MM.1S (cell line): ENCODE results near the gene NIT2.
"Not testable (repeated sequence)": the region's sequence is repeated elsewhere in the genome, so short reads cannot be mapped to it uniquely, and the experiment has no call there.

ENCODE experiments used
- DNase-seq: peaks from one replicate; pipeline ENCODE4 v3.0.0-alpha.2; 2015
- H2AFZ ChIP-seq: fragments of 300-600 bp; sonication (generic); 2 replicates; pipeline ENCODE4 v1.6.0; 2016; ENCODE audit warnings: antibody characterized with exemption, low read length
- H3F3A ChIP-seq: fragments of 300-600 bp; sonication (generic); 2 replicates; pipeline ENCODE4 v1.6.1; 2016; ENCODE audit warnings: mild to moderate bottlenecking, antibody characterized with exemption, low read length, moderate library complexity, mixed read lengths; ENCODE audit not compliant: insufficient read depth
- H3K27ac ChIP-seq: fragments of 300-600 bp; sonication (generic); 2 replicates; pipeline ENCODE4 v1.5.1; 2016; ENCODE audit warnings: mild to moderate bottlenecking, low read length
- H3K27me3 ChIP-seq: fragments of 300-600 bp; sonication (generic); replicated peaks from 2 replicates; pipeline ENCODE4 v1.6.0; 2016; ENCODE audit warnings: low read length; ENCODE audit not compliant: insufficient read depth
- H3K36me3 ChIP-seq: fragments of 300-600 bp; sonication (generic); replicated peaks from 2 replicates; pipeline ENCODE4 v1.6.1; 2016; ENCODE audit warnings: mild to moderate bottlenecking, low read length, mixed read lengths; ENCODE audit not compliant: insufficient read depth
- H3K4me1 ChIP-seq: fragments of 300-600 bp; sonication (generic); 2 replicates; pipeline ENCODE4 v1.6.1; 2016; ENCODE audit warnings: low read length, mixed read lengths
- H3K4me2 ChIP-seq: fragments of 300-600 bp; sonication (generic); 2 replicates; pipeline ENCODE4 v1.6.0; 2016; ENCODE audit warnings: low read depth, low read length
- H3K4me3 ChIP-seq: fragments of 300-600 bp; sonication (generic); 2 replicates; pipeline ENCODE4 v1.5.1; 2016; ENCODE audit warnings: low read length, mixed read lengths
- H3K79me2 ChIP-seq: fragments of 300-600 bp; sonication (generic); 2 replicates; pipeline ENCODE4 v1.6.1; 2016; ENCODE audit warnings: mixed run types, low read length, mixed read lengths
- H3K9ac ChIP-seq: fragments of 300-600 bp; sonication (generic); 2 replicates; pipeline ENCODE4 v1.6.1; 2016; ENCODE audit warnings: low read length, mixed read lengths
- H3K9me2 ChIP-seq: fragments of 300-600 bp; sonication (generic); replicated peaks from 2 replicates; pipeline ENCODE4 v1.6.1; 2016; ENCODE audit warnings: mild to moderate bottlenecking, low read length, mixed read lengths; ENCODE audit not compliant: insufficient read depth
- H3K9me3 ChIP-seq: fragments of 300-600 bp; sonication (generic); replicated peaks from 2 replicates; pipeline ENCODE4 v1.6.1; 2016; ENCODE audit warnings: mild to moderate bottlenecking, low read length, mixed read lengths; ENCODE audit not compliant: insufficient read depth
- H4K20me1 ChIP-seq: fragments of 300-600 bp; sonication (generic); 2 replicates; pipeline ENCODE4 v1.6.1; 2016; ENCODE audit warnings: mild to moderate bottlenecking, low read length, moderate library complexity, mixed read lengths; ENCODE audit not compliant: insufficient read depth
- CTCF ChIP-seq: fragments of 300-600 bp; sonication (generic); IDR thresholded peaks from 2 replicates; pipeline ENCODE4 v1.5.1; 2016; ENCODE audit warnings: antibody characterized with exemption, low read length, mixed read lengths
- EZH2 ChIP-seq: fragments of 300-600 bp; sonication (generic); optimal IDR thresholded peaks from 2 replicates; pipeline ENCODE3; 2017; ENCODE audit warnings: low read depth, mild to moderate bottlenecking, antibody characterized with exemption, low read length, mixed read lengths
- EZH2phosphoT487 ChIP-seq: fragments of 300-600 bp; sonication (generic); IDR thresholded peaks from 2 replicates; pipeline ENCODE4 v1.6.1; 2018; ENCODE audit warnings: antibody characterized with exemption, low read length

NIT2 gene

GRCh38 chr3:100348727-100349126 lies 14.2 kb downstream of the NIT2 start:
- DNase-seq, result no peak
- H3F3A ChIP-seq, result no peaks in the 10 kb centered on the region
- H4K20me1 ChIP-seq, result no peaks in the 10 kb centered on the region
- H3K4me3 ChIP-seq, result no peak overlapping the region
- H3K9me2 ChIP-seq, result no peaks in the 10 kb centered on the region
- no peaks in the 10 kb centered on the region for H3K27me3 ChIP-seq
- no peaks in the 10 kb centered on the region for H3K9me3 ChIP-seq
- no peak overlapping the region for H3K9ac ChIP-seq
- no peak overlapping the region for H3K4me2 ChIP-seq
- H3K4me1 ChIP-seq, result no peaks in the 10 kb centered on the region
- no peaks in the 10 kb centered on the region for H3K79me2 ChIP-seq
- H3K27ac ChIP-seq, result no peak overlapping the region
- TF ChIP-seq CTCF, result no peak
- TF ChIP-seq EZH2phosphoT487, result no peak
- TF ChIP-seq EZH2, result no peak
- no peak overlapping the region for H2AFZ ChIP-seq
- no peaks in the 10 kb centered on the region; the same call in 1 of the 2 replicates for H3K36me3 ChIP-seq

GRCh38 chr3:100351770-100352169 lies 17.2 kb downstream of the NIT2 start:
- H3K4me2 ChIP-seq, H3K36me3 ChIP-seq, H3K9ac ChIP-seq, H3K79me2 ChIP-seq, H3K27me3 ChIP-seq, H3K9me3 ChIP-seq, H4K20me1 ChIP-seq, DNase-seq, H3K4me3 ChIP-seq, H3K27ac ChIP-seq, H3F3A ChIP-seq, H2AFZ ChIP-seq, H3K4me1 ChIP-seq, H3K9me2 ChIP-seq: not testable (repeated sequence)

- Histone ChIP-seq H3K4me2 (no peak overlapping the region), H3K4me1 (no peaks in the 10 kb centered on the region), H3K4me3 (no peak overlapping the region), H3K9ac (no peak overlapping the region), H3K9me2 (no peaks in the 10 kb centered on the region), H3K79me2 (no peaks in the 10 kb centered on the region), H3K36me3 (no peaks in the 10 kb centered on the region; the same call in 1 of the 2 replicates), H3K27me3 (no peaks in the 10 kb centered on the region), H3F3A (no peaks in the 10 kb centered on the region), H3K27ac (no peak overlapping the region), H4K20me1 (no peaks in the 10 kb centered on the region), H3K9me3 (no peaks in the 10 kb centered on the region), H2AFZ (no peak overlapping the region)
- TF ChIP-seq EZH2 (no peak), CTCF (no peak), EZH2phosphoT487 (no peak)
- no peak for DNase-seq
Observed at GRCh38 chr3:100352296-100353231, 18.0 kb downstream of the NIT2 start.

GRCh38 chr3:100354850-100355249 lies 20.3 kb downstream of the NIT2 start:
- no peak overlapping the region for H3K27ac ChIP-seq
- no peak overlapping the region for H3K4me2 ChIP-seq
- no peaks in the 10 kb centered on the region for H3K9me2 ChIP-seq
- no peak for TF ChIP-seq EZH2phosphoT487
- H3K4me1 ChIP-seq, result no peaks in the 10 kb centered on the region
- H4K20me1 ChIP-seq, result no peaks in the 10 kb centered on the region
- H3K4me3 ChIP-seq, result no peak overlapping the region
- no peak overlapping the region for H2AFZ ChIP-seq
- no peak for DNase-seq
- no peaks in the 10 kb centered on the region for H3K27me3 ChIP-seq
- H3K79me2 ChIP-seq, result no peaks in the 10 kb centered on the region
- no peak overlapping the region for H3K9ac ChIP-seq
- no peaks in the 10 kb centered on the region for H3K9me3 ChIP-seq
- H3F3A ChIP-seq, result no peaks in the 10 kb centered on the region
- no peaks in the 10 kb centered on the region; the same call in 1 of the 2 replicates for H3K36me3 ChIP-seq
